ENCODE results near the gene RASL11A. TPM values are rescaled to one million over a fixed set of nuclear protein-coding genes. Genes with fewer than 3 reads are reported as not detected.
A peak's percentile ranks its signal among the peaks of the same experiment; 100 is the strongest.
"Not testable (repeated sequence)": the region's sequence is repeated elsewhere in the genome, so short reads cannot be mapped to it uniquely, and the experiment has no call there.

RASL11A gene, protein sequence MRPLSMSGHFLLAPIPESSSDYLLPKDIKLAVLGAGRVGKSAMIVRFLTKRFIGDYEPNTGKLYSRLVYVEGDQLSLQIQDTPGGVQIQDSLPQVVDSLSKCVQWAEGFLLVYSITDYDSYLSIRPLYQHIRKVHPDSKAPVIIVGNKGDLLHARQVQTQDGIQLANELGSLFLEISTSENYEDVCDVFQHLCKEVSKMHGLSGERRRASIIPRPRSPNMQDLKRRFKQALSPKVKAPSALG
- 10 to 100 TPM; 26.5 to 70.1 (median 39.6) TPM for total RNA-seq

GRCh38 chr13:27270594-27271520 lies at the start of gene RASL11A:
Gene RASL11A (plus strand): TSS chr13:27270830. CDS start chr13:27270945, 115 bp downstream.
- H3K27me3 ChIP-seq, result no peaks in the 10 kb centered on the region
- peak within 1 kb of the TSS; percentile 78 to 96 (median 93) for H3K4me3 ChIP-seq
- DNase-seq, result peak; percentile 69 to 92 (median 92)
- peak within 1 kb of the TSS; percentile 81 to 95 (median 88) for H3K27ac ChIP-seq
- H3K9me3 ChIP-seq, result no peaks in the 10 kb centered on the region
- peak; percentile 95 to 96 for TF ChIP-seq POLR2A (IDR thresholded peaks at IDR 0.05)
- TF ChIP-seq CTCF (IDR thresholded peaks at IDR 0.05), result peak; percentile 67 to 98 (median 94)
- H3K4me1 ChIP-seq, result peaks cover 3 to 15% (median 5%) of the 10 kb centered on the region in 4 donors
- H3K36me3 ChIP-seq, result peaks cover 0 to 5% (median 0%) of the 10 kb centered on the region in 3 donors

DNA sequence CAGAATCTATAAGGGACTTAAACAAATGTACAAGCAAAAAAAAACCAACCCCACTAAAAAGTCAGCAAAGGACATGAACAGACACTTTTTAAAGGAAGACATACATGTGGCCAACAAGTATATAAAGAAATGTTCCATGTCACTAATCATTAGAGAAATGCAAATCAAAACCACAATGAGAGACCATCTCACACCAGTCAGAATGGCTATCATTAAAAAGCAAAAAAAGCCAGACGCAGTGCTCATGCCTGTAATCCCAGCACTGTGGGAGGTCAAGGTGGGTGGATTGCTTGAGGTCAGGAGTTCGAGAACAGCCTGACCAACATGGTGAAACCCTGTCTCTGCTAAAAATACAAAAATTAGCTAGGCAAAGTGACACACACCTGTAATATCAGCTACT lies 48.5 kb upstream of the RASL11A start:
- H3K27ac ChIP-seq, H3K27me3 ChIP-seq, H3K4me1 ChIP-seq, DNase-seq, H3K9me3 ChIP-seq, H3K36me3 ChIP-seq, H3K4me3 ChIP-seq: not testable (repeated sequence)

DNA sequence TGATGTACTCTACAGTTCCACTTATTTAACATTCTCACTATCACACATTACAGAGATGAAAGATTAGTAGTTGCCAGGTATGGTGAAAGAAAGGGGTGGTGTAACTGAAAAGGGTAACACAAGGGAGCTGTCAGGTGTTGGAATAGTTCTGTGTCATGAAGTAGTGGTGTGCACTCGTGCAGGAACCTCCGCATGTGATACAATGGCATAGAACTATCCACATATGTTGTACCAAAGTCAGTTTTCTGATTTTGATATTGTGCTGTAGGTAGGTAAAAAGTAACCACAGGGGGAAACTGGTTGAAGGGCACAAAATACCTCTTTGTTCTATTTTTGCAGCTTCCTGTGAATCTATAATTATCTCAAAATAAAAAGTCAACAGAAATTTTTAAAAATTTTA lies 43.6 kb upstream of the RASL11A start:
- Histone ChIP-seq H3K36me3 (no peaks in the 10 kb centered on the region), H3K27ac (peak overlapping the region in 1 of 4 donors; percentile 61), H3K27me3 (no peaks in the 10 kb centered on the region), H3K9me3 (no peaks in the 10 kb centered on the region), H3K4me1 (no peaks in the 10 kb centered on the region), H3K4me3 (no peak overlapping the region)
- no peak for TF ChIP-seq CTCF (IDR thresholded peaks at IDR 0.05)
- TF ChIP-seq POLR2A (IDR thresholded peaks at IDR 0.05), result no peak
- peak in 1 of 3 donors; percentile 29 for DNase-seq

GRCh38 chr13:27228131-27228530 lies 42.5 kb upstream of the RASL11A start:
- H3K27me3 ChIP-seq, result no peaks in the 10 kb centered on the region
- DNase-seq, result no peak
- no peaks in the 10 kb centered on the region for H3K4me1 ChIP-seq
- no peak overlapping the region for H3K4me3 ChIP-seq
- no peaks in the 10 kb centered on the region for H3K36me3 ChIP-seq
- no peak for TF ChIP-seq CTCF (IDR thresholded peaks at IDR 0.05)
- no peak for TF ChIP-seq POLR2A (IDR thresholded peaks at IDR 0.05)
- H3K27ac ChIP-seq, result peak overlapping the region in 1 of 4 donors; percentile 61
- no peaks in the 10 kb centered on the region for H3K9me3 ChIP-seq

GRCh38 chr13:27229642-27230041 lies 41.0 kb upstream of the RASL11A start:
- Histone ChIP-seq H3K9me3 (no peaks in the 10 kb centered on the region), H3K4me3 (no peak overlapping the region), H3K36me3 (no peaks in the 10 kb centered on the region), H3K27ac (no peak overlapping the region), H3K27me3 (no peaks in the 10 kb centered on the region), H3K4me1 (no peaks in the 10 kb centered on the region)
- TF ChIP-seq CTCF (IDR thresholded peaks at IDR 0.05) (no peak), POLR2A (IDR thresholded peaks at IDR 0.05) (no peak)
- DNase-seq, result no peak

- Histone ChIP-seq H3K4me3 (no peak overlapping the region), H3K9me3 (no peaks in the 10 kb centered on the region), H3K27ac (no peak overlapping the region), H3K4me1 (no peaks in the 10 kb centered on the region), H3K27me3 (no peaks in the 10 kb centered on the region), H3K36me3 (no peaks in the 10 kb centered on the region)
- DNase-seq, result no peak
- TF ChIP-seq CTCF (IDR thresholded peaks at IDR 0.05) (no peak), POLR2A (IDR thresholded peaks at IDR 0.05) (no peak)
These were observed 36.7 kb upstream of the RASL11A start for GRCh38 chr13:27233964-27234363.
